Measurements from ENCODE around the gene AK4.
"Not testable (repeated sequence)": the region's sequence is repeated elsewhere in the genome, so short reads cannot be mapped to it uniquely, and the experiment has no call there.

AK4 gene

DNA sequence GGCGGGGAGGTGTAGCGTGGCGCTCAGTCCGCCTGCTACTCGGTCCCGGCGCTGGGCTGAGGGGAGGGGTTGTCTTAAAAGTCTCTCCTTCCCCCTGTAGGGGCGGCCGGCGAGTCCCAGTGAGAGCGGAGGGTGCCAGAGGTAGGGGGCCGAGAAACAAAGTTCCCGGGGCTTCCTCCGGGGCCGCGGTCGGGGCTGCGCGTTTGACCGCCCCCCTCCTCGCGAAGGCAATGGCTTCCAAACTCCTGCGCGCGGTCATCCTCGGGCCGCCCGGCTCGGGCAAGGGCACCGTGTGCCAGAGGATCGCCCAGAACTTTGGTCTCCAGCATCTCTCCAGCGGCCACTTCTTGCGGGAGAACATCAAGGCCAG, at the start of gene AK4:
AK4 (plus strand) TSS at position 26 of the 370 bp plus-strand sequence; CDS start at position 231, 205 bp downstream.
- not testable (repeated sequence) for DNase-seq

DNA sequence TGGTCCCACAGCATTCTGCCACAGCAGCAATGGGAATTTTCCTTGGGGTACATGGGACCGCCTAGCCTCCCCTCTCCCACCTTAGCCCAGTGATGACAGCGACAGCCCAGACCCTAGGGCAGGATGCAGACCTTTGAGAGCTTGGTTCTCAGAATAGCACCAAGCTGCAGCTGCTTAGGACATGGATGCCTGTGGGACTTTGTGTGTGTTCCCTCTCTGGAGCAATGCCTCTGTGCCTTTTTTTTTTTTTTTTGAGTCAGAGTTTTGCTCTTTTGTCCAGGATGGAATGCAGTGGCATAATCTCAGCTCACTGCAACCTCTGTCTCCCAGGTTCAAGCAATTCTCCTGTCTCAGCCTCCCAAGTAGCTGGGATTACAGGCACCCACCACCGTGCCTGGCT, 44.2 kb upstream of the AK4 start:
- DNase-seq: no peak

DNA sequence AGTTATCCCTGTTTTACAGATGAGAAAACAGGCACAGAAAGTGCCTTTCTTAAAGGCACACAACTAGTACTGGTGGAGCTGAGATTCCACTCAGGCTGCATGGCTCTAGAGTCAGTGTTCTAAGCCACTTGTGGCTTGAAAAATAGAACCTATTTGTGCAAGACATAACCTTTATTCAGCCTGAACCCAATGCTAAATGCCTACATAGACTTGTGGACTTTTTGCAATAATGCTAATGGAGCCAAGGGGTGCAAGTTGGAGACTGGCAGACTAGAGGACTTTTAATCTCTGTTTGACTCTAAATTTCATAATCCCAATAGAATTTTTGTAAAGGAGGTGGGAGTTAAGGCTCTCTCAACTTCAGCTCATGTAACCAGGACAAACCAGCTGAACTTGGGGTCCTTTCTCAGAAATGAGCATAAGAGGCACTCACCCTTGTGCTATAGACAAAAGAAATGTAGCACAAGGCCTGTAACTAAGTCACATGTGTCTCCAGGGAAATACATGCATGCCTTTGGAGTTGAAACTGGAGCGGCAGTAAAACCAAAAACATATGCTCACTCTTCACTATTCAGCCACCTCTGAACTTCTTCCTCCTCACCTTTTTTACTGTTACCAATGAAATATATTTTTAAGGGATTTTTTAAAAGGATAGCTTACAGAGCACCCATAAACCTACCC, 43.0 kb upstream of the AK4 start:
- DNase-seq: no peak

DNA sequence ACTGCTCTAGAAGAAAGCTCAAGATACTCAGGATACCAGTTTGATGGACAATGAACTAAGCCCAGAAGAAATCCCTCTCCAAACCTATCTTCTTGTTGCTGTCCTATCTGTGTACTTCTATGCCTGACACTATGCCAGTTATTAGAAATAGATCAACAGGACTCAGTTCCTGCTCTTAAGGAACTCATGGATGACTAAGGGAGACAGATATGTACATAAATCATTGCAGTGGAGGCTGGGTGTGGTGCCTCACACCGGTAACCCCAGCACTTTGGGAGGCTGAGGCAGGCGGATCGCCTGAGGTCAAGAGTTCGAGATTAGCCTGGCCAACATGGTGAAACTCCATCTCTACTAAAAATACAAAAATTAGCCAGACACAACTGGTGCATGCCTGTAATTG, 42.4 kb upstream of the AK4 start:
- no peak for DNase-seq

DNA sequence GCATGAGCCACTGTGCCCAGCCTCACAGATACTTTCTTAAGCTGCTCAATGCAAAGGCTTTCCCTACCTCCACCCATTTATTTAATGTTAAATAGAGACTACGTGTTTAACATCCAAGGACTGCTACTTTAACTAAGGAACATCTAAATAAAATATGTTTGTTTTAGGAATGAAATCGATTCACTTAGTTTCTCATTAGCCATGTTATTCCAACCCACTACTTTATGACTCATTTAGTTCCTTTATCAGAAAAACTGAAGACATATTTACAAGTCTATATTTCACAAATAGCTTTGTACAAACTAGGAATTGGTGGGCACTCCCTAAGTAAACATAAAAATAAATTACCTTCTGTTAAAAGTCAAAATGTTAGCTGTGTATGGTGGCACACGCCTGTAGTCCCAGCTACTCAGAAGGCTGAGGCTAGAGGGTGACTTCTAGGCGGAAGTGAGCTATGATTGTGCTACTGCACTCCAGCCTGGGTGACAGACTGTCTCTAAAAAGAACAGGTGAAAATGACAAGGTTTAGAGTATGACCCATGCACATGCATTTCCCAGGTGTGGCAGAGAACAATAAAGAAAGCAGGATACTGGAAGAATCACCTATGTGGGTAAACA, 39.9 kb upstream of the AK4 start:
- no peak for DNase-seq

DNA sequence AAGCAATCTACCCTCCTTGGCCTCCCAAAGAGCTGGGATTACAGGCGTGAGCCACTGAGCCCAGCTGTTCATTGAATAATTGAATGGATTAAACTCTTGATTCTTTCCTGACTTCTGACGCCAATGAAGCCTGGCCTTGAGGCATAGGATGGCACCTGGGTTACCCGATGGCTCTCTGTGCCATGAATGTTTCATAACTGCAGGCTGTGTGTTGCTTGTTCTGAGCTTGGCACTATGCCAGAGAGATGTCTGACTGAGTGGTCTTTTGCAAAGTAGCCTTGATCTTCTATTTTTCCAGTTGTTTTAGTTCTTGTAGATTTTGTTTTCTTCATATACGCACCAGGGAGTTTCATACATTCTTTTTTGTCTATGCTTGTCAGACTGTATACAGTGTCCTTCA, 38.5 kb upstream of the AK4 start:
- DNase-seq: no peak

DNA sequence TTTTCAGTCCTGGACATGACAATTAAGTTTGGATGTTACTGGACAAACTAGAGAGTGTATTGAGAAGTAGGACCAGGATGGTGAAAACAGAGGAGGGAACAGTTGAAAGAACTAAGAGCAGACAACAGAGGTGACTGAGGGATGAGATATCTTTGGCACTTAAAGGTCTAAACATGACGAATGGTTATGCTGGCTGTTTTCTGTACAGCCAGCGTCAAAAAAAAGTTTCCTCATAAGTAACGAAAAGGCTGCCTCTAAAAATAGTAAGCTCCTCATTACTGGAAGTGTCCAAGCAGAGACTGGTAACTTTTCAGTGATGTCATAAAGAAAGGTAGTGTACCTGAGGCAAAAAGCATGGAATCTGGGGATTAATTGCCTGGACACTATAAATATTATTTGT, 35.2 kb upstream of the AK4 start:
- no peak for DNase-seq

DNA sequence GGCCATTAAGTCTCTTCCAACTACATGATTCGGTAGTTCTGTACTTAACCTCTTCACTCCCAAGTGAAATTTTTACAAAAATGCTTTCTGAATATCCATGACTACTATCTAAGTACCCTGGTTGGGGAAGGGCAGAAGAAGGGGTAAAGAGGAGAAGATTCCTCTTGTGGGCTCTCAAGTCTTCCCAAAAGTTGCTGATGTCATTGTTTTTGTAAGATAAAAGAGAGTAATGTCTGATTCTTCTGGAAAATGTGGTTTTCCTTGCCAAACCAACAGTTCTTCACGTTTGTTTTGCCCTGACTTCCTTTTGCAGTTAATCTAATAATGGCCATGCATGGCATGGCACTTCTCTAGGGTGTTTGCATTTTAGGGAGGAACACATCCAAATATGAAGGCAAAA, 34.7 kb upstream of the AK4 start:
- no peak for DNase-seq

DNA sequence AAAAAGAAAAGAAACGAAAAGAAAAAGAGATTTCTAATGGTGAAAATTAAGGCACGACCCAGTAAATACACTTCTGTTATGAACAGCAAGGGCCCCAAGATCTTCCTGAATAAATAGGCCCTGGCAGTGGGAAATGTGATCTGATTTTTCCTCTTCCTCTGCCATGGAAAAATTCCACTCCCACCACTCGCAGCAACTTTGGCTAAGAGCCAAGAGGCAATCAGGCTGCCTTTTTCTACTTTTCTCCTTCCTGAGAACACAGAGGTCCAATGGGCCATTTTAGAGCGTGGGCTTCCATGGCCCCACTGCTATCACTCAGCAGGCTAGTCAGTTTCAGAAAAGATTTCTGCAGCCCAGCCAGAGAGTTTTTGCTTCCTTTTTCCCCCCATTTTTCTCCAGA, 33.7 kb upstream of the AK4 start:
- DNase-seq: no peak

DNA sequence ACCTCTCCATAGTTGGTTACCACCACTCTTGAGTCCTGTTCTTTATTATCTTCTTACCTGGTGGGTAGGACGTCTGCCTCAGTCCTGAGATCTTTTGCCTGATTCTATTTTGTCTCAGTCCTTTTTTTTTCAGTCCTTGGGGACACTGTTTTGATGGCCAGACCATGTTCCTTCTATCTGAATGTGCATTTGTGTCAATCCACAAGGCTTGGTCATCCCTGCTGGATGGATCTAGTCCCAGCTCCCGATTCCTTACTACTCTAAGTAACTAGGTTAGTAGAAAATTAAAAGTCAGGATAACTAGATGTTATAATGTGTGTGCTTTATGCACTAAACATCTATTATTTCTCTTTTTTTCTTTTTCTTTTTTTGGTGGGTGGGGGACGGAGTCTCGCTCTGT, 28.1 kb upstream of the AK4 start:
- DNase-seq: no peak

DNA sequence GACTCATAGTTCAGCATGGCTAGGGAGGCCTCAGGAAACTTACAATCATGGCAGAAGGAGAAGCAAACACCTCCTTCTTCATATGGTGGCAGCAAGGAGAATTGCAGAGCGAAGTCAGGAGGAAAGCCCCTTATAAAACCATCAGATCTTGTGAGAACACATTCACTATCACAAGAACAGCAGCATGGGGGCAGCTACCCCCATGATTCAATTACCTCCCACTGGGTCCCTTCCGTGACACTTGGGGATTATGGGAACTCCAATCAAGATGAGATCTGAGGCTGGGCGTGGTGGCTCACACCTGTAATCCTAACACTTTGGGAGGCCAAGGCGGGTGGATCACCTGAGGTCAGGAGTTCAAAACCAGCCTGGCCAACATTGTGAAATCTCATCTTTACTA, 18.9 kb upstream of the AK4 start:
- not testable (repeated sequence) for DNase-seq

DNA sequence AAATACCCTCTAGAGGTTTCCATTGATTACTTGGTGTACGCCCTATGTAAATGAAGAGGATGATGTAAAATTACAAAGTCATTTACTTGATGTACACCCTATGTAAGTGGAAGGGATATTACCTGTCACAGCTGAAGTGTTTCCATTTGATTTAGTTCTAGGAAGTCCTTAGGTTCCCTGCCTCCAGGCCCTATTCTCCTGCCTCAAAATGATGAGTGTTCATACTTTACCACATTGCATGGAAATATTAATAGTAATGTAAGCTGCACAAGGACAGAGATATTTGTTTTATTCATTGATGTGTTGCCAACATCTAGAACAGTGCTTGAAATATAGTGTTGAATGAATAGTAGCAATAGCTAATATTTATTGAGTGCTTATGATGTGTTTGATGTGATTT, 9.5 kb upstream of the AK4 start:
- no peak for DNase-seq

DNA sequence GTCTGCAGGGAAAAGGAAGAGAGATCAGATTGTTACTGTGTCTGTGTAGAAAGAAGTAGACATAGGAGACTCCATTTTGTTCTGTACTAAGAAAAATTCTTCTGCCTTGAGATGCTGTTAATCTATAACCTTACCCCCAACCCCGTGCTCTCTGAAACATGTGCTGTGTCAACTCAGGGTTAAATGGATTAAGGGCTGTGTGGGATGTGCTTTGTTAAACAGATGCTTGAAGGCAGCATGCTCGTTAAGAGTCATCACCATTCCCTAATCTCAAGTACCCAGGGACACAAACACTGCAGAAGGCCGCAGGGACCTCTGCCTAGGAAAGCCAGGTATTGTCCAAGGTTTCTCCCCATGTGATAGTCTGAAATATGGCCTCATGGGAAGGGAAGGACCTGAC, 8.2 kb upstream of the AK4 start:
- DNase-seq: not testable (repeated sequence)

DNA sequence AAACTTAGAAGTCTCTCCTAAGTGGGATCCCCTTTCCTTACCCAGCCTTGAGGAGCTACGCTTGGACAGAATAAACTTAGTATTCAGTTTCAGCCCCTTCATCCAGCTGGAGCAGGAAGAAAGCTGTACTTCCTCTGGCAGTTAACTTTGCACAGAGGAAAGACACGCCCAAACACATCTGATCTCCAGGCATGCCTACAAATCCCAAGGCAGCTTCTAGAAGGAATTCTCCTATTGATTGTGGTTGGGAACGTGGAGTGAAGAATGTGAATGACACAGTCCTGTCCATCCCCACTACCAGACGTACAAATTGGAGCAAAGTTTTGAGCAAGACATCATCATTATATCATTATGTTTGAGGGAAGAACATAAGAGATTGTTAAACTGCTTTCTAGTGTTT, 6.6 kb upstream of the AK4 start:
- no peak for DNase-seq

DNA sequence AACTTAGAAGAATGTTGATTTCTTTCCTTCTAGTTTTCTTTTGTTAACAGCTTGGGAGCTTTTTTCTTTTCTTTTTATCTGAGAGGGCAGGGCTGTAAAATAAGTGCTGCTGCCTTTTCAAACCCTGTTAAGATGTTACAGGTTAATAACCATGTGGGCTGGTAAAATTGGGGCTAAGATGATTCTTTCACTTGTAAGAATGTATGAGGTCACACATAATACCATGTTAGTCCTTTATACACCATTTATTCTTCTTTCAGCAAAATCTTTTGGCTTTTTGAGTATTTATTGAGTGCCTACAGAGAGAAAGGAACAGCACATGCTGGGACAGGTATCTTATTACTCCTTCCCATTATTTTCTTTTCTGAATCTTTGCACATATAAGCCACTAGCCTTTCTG, 6.1 kb upstream of the AK4 start:
- DNase-seq: no peak

DNA sequence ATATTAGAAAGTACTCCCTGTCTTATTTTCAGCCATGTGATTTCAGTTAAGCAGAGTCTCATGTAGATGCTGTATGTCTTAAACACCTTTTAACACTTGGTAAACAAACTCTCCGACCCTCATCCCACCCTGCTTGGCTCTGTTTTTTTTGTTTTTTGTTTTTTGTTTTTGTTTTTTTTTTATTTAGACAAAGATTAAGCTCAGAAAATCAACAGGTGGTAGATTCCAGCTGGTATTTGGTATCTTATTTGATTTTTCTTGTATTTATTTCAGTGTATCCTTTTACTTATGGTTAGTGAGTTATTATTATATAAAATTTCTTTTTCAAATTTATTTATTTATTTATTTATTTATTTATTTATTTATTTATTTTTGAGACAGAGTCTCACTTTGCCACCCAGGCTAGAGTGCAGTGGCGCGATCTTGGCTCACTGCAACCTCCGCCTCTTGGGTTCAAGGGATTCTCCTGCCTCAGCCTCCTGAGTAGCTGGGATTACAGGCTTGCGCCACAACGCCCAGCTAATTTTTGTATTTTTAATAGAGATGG, 4.8 kb upstream of the AK4 start:
- DNase-seq: not testable (repeated sequence)

DNA sequence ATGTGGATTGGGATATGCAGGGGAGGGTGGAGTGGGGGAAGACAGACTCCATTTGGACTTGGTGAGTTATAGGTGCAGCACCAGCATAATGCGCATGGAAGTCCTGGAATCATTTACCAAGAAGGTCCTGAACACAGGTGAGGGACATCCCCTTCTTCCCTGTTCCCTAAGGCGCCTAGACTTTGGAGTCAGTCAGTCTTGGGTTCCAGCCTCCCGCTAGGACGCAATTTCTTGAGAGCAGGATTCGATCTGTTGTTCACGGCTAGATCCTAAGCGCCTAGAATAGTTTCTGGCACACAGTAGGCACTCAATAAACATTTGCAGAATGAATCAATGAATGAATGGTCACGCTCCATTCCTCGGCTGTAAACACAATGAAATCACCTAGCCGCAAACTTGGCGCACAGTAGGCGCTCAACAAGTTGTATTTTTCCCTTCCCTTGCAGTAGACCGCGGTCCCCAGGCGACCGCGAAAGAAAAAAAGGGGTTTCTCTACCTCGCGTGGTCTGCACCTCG, 1.0 kb upstream of the AK4 start:
- DNase-seq: peak in 1 of 2 experiments; percentile 6

DNA sequence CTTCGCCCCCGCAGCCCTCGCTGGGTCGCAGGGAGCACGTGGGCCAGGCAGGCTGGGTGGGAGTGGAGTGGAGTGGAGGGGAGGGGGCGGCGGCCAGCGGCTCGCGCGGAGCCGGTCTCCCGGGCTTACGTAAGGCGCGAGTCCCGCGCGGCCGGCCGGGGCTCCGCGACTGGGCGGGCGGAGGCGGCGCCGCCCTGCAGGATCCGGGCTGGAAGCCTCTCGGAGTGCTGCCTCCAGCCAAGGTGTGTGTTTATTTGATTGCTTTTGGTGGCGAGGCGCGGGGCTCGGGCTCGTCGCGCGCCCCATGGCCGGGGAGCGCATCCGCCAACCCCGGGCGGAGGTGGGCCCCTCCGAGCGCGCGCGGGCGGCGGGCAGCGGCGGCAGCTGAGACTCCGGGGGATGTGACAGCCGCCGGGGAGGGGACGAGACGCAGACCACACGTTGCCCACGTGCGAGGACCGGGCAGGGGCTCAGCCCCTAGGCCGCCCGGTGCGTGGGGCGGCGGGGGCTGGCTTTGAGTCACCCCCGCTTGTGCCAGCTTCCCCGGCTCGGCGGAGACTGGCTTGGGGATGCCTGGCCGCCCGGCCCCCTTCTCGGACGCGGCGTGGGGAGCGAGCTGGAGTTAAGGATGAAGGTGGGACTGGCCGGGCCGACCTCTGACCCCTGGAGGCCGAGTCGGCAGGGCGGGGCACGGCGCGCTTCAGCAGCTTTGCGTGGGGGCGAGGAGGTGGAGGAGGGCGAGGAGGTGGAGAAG, 402 bp upstream of the AK4 start:
- peak; percentile 24 to 45 for DNase-seq

DNA sequence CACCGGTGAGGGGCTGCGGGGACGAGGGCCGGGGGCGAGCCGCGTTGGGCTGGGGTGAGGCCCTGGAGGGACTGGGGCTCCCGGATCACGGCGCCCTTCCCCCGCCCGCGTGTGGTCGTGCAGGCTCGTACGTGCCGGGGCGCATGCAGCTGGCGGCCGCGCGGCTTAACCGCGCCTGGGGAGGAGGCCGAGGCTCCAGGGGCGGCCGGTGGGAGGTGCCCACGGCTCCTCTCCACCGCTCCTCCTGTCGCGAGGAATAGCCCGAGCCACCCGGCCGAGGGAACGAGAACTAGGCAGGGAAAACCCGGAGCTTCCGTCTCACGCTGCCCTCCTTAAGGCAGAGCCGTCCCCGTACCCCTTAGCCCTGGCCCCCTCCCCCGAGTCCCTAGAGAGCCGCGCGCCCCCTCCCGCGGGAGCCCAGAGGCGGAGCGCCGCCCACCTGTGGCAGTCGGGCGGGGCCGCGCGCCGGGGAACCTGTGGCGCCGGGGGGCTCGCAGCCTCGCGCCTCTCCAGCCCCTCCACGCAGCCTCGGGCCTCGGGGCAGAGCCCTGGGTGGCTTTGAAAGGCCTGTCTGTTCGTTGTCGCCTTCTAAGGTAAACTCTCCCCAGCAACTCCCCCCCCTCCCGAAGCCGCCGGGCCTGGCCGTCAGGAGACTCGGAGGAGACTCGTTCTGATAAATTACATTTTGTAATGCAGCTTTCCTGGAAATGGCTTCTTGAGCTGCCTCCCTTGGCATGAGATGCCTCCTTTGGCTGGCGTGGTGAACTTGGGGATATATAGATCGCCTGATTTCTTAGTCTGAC, 746 bp downstream of the AK4 start:
- peak; percentile 20 to 29 for DNase-seq

DNA sequence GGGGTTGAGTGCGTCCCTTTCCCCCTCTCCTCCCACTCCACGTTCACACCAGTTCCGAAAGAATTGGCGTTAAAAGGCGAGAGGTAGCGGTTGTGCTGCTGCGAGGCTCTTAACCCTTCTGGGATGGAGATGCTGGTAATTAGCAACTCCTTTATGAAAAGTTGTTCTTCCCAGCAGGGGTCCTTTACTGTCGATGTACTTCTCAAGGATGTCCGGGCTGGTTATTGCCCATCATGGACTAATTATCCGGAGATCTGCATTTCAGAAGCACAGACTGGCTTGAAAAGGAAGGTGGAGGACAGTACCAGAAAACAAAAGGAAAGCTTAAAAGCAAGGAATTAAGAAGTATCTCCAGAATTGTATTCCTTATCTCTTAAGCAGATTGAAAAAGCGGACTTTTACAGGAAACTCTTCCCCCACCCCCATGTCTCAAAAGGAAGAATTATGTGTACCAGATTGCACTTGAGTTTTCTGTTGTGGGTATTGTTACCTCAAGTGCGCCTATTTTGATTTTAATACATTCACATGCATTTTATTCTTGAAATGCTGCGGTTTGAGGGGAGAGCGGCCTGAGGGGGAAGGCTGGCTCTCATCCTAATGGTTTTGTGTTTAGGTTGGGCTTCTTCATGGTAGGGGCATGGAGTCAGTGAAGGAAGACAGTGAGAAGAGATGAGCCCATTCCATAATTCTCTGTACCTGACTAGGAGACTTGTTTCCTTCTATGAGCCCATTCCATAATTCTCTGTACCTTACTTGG, 1.5 kb downstream of the AK4 start:
- no peak for DNase-seq

DNA sequence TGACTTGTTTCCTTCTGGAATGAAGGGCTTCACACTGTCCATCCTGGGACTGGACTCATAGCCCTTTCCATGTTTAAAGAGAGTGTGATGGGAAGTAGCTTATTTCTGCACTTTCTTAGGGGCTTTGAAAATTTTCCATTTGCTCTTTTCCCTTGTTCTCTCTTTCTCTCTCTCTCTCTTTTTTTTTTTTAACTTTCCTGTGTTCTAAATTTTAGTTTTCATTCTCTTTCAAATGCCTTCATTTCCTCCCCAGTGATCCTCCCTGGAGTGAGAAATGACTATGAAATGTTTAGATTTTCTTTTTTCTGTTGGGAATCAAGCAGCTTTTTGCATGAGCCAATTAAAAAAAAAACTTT, 2.1 kb downstream of the AK4 start:
- no peak for DNase-seq

DNA sequence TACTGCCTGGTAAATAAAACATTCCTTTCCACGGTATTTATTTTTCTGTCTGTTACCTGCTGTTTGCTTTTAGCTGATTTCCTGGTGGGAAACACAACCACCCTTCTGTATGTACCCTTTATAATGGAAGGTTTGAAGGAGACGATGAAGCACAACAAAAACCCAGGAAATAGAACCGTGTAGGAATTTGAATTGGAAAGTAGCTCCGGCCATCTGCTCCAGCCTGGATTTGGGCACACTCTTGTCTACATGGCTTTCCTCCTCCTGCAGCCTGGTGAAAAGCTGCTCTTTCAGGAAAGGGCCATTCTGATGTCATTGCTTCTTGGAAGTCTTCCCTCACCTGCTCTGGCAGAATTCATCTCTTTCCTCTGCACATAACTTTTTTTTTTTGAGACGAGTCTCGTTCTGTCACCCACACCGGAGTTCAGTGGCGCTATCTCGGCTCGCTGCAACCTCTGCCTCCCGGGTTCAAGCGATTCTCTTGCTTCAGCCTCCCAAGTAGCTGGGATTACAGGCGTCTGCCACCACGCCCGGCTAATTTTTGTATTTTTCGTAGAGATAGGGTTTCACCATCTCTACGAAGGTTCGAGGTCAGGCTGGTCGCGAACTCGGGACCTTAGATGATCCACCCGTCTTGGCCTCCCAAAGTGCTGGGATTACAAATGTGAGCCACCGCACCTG, 2.7 kb downstream of the AK4 start:
- DNase-seq: no peak
